Neural cell (in vitro differentiated cells): ENCODE data around the gene PLA1A. TPM values are rescaled to one million over a fixed set of nuclear protein-coding genes. Genes with fewer than 3 reads are reported as not detected.

Source experiments
- H2AFZ ChIP-seq: fragments of 200-600, 300-800 bp; sonication (generic), shearing (Covaris generic); 2 replicates; pipeline ENCODE4 v1.6.0; 2014; ENCODE audit warnings: low read depth, mild to moderate bottlenecking, antibody characterized with exemption, low read length, moderate library complexity
- H3F3A ChIP-seq: fragments of 200-600 bp; shearing (Covaris generic); 2 replicates; pipeline ENCODE4 v1.6.1; 2016; ENCODE audit warnings: mild to moderate bottlenecking, moderate library complexity, mixed read lengths, antibody characterized with exemption, low read length; ENCODE audit not compliant: insufficient read depth, poor library complexity, severe bottlenecking
- H3K27ac ChIP-seq: fragments of 200-600, 300-800 bp; sonication (generic), shearing (Covaris generic); 2 replicates; pipeline ENCODE4 v1.5.1; 2014; ENCODE audit warnings: mild to moderate bottlenecking, low read length, moderate library complexity
- H3K27me3 ChIP-seq: fragments of 300-800, 200-600 bp; sonication (generic), shearing (Covaris generic); 2 replicates; pipeline ENCODE4 v1.6.0; 2014; ENCODE audit warnings: mild to moderate bottlenecking, low read depth, low read length, moderate library complexity; ENCODE audit not compliant: insufficient read depth
- H3K36me3 ChIP-seq: fragments of 300-800, 200-600 bp; sonication (generic), shearing (Covaris generic); 2 replicates; pipeline ENCODE4 v1.5.1; 2014; ENCODE audit warnings: mild to moderate bottlenecking, antibody characterized with exemption, low read length, moderate library complexity; ENCODE audit not compliant: insufficient read depth
- H3K4me2 ChIP-seq: fragments of 300-800, 200-600 bp; sonication (generic), shearing (Covaris generic); 2 replicates; pipeline ENCODE4 v1.6.0; 2014; ENCODE audit warnings: mild to moderate bottlenecking, low read length
- H3K4me3 ChIP-seq: fragments of 300-800, 200-600 bp; sonication (generic), shearing (Covaris generic); 2 replicates; pipeline ENCODE4 v1.5.1; 2014; ENCODE audit warnings: mild to moderate bottlenecking, low read length, moderate library complexity
- H3K79me2 ChIP-seq: fragments of 200-600 bp; shearing (Covaris generic); replicated peaks from 2 replicates; pipeline ENCODE4 v1.6.0; 2014; ENCODE audit warnings: mild to moderate bottlenecking, low read length, moderate library complexity; ENCODE audit not compliant: insufficient read depth
- H3K9ac ChIP-seq: fragments of 300-800, 200-600 bp; sonication (generic), shearing (Covaris generic); 2 replicates; pipeline ENCODE4 v1.6.1; 2016; ENCODE audit warnings: mild to moderate bottlenecking, low read length, mixed read lengths
- H3K9me2 ChIP-seq: fragments of 200-600 bp; shearing (Covaris generic); 2 replicates; pipeline ENCODE4 v1.6.1; 2016; ENCODE audit warnings: mild to moderate bottlenecking, low read length, mixed read lengths; ENCODE audit not compliant: insufficient read depth
- H3K9me3 ChIP-seq: fragments of 200-600, 300-800 bp; sonication (generic), shearing (Covaris generic); 2 replicates; pipeline ENCODE4 v1.6.1; 2016; ENCODE audit warnings: mild to moderate bottlenecking, mixed run types, low read length, moderate library complexity, mixed read lengths
- H4K20me1 ChIP-seq: fragments of 200-600 bp; shearing (Covaris generic); 2 replicates; pipeline ENCODE4 v1.6.1; 2016; ENCODE audit warnings: mild to moderate bottlenecking, mixed run types; ENCODE audit not compliant: insufficient read depth
- EP300 ChIP-seq: fragments of 450-650 bp; conservative IDR thresholded peaks from 2 replicates; pipeline ENCODE4 v1.6.1; 2014; ENCODE audit warnings: antibody characterized with exemption, mild to moderate bottlenecking, moderate library complexity; ENCODE audit not compliant: poor library complexity, severe bottlenecking
- EZH2 ChIP-seq: fragments of 200-600, 300-800 bp; shearing (Covaris generic), sonication (generic); IDR thresholded peaks from 2 replicates; pipeline ENCODE4 v1.6.1; 2014; ENCODE audit warnings: antibody characterized with exemption, low read length, borderline replicate concordance, mild to moderate bottlenecking; ENCODE audit not compliant: insufficient read depth, poor library complexity, severe bottlenecking
- MXI1 ChIP-seq: fragments of 450-650 bp; conservative IDR thresholded peaks from 2 replicates; pipeline ENCODE4 v1.6.1; 2014; ENCODE audit warnings: antibody characterized with exemption, mild to moderate bottlenecking; ENCODE audit not compliant: poor library complexity, severe bottlenecking
- POLR2AphosphoS5 ChIP-seq: IDR thresholded peaks from 2 replicates; pipeline ENCODE4 v1.6.1; 2012
- RAD21 ChIP-seq: fragments of 450-650 bp; conservative IDR thresholded peaks from 2 replicates; pipeline ENCODE4 v1.6.1; 2014; ENCODE audit warnings: antibody characterized with exemption, mild to moderate bottlenecking, moderate library complexity
- SMC3 ChIP-seq: fragments of 450-650 bp; conservative IDR thresholded peaks from 2 replicates; pipeline ENCODE4 v1.6.1; 2014; ENCODE audit warnings: antibody characterized with exemption, mild to moderate bottlenecking, moderate library complexity; ENCODE audit not compliant: poor library complexity
- TAF1 ChIP-seq: IDR thresholded peaks from 2 replicates; pipeline ENCODE4 v1.6.1; 2012; ENCODE audit warnings: low read depth
- polyA plus RNA-seq: library from polyadenylated mRNA; depleted of rRNA; stranded (reverse); fragments of >200 nt; gene quantifications from 2 replicates; pipeline ENCODE4 v1.2.3, GENCODE V29; 2014
- TF ChIP-seq, protein P1 (sequence below): fragments of 450-650 bp; IDR thresholded peaks from 2 replicates; pipeline ENCODE4 v1.5.1; 2014; ENCODE audit warnings: antibody characterized with exemption, mild to moderate bottlenecking, moderate library complexity; ENCODE audit not compliant: poor library complexity, severe bottlenecking
- TF ChIP-seq, protein P2 (sequence below): IDR thresholded peaks from 2 replicates; pipeline ENCODE4 v1.6.1; 2012; ENCODE audit warnings: borderline replicate concordance

The PLA1A gene
- polyA plus RNA-seq, 1 donor from 2014 or later: not detected

DNA sequence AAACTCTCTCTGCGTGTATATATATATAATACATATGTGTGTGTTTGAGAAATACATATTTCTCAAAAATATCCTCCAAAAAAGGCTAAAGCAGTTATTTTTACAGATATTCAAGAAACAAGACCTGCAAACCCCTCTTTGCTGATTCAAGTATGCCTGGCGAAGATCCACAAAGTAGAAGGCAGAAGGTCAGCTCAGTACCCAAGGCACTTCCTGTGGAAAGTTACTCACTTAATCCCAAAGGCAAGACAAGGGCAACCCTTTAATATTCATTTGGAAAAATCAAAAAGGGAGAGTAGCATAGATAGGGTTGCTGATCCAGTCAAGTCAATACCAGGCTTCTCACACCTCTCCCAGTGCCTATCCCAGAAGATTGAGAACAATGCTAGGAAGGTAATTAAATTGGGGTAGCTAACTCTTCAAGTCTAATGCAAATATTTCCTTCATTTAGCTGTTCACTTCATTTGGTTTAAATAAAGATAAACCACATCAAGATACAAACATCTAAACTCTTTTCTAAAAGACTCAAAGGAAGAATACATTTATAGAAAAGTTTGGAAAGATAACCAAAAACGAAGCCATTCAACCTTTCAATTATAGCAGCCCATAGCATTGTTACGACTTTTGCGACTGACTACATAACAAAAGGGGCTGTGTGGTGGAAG lies 72.4 kb downstream of the PLA1A start (continued):
- TF ChIP-seq, protein P1, sequence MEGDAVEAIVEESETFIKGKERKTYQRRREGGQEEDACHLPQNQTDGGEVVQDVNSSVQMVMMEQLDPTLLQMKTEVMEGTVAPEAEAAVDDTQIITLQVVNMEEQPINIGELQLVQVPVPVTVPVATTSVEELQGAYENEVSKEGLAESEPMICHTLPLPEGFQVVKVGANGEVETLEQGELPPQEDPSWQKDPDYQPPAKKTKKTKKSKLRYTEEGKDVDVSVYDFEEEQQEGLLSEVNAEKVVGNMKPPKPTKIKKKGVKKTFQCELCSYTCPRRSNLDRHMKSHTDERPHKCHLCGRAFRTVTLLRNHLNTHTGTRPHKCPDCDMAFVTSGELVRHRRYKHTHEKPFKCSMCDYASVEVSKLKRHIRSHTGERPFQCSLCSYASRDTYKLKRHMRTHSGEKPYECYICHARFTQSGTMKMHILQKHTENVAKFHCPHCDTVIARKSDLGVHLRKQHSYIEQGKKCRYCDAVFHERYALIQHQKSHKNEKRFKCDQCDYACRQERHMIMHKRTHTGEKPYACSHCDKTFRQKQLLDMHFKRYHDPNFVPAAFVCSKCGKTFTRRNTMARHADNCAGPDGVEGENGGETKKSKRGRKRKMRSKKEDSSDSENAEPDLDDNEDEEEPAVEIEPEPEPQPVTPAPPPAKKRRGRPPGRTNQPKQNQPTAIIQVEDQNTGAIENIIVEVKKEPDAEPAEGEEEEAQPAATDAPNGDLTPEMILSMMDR: no peak

DNA sequence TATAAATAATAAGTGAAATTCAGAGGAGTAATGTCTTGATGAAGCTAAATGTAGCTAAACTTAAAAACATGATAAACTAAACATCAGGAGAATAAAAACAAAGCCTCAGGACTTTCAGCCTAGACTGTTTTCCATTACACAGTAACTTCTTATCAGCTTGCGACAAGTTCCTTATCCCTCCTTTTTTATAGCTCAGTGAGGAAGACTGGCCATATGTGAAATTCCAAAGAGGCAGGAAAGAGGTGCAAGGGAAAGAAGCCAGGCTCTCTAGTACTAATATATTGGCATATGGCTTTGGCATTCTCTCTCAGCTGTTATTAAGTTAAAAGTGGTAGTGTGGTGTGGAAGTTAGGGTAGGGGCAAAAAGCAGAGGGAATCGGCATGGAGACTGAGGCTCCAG lies 75.1 kb downstream of the PLA1A start:
- H3K4me2 ChIP-seq: no peak overlapping the region
- no peaks in the 10 kb centered on the region for H3K9me3 ChIP-seq
- H3K27me3 ChIP-seq: no peaks in the 10 kb centered on the region
- H3K27ac ChIP-seq: no peak overlapping the region
- no peaks in the 10 kb centered on the region for H4K20me1 ChIP-seq
- H2AFZ ChIP-seq: no peak overlapping the region
- H3K79me2 ChIP-seq: peaks cover 15% of the 10 kb centered on the region
- no peak overlapping the region for H3K9ac ChIP-seq
- no peak for TF ChIP-seq EZH2
- no peak for TF ChIP-seq TAF1
- no peak for TF ChIP-seq SMC3
- no peak for TF ChIP-seq RAD21
- no peak for TF ChIP-seq EP300
- TF ChIP-seq, protein P1: no peak
- TF ChIP-seq, protein P2, sequence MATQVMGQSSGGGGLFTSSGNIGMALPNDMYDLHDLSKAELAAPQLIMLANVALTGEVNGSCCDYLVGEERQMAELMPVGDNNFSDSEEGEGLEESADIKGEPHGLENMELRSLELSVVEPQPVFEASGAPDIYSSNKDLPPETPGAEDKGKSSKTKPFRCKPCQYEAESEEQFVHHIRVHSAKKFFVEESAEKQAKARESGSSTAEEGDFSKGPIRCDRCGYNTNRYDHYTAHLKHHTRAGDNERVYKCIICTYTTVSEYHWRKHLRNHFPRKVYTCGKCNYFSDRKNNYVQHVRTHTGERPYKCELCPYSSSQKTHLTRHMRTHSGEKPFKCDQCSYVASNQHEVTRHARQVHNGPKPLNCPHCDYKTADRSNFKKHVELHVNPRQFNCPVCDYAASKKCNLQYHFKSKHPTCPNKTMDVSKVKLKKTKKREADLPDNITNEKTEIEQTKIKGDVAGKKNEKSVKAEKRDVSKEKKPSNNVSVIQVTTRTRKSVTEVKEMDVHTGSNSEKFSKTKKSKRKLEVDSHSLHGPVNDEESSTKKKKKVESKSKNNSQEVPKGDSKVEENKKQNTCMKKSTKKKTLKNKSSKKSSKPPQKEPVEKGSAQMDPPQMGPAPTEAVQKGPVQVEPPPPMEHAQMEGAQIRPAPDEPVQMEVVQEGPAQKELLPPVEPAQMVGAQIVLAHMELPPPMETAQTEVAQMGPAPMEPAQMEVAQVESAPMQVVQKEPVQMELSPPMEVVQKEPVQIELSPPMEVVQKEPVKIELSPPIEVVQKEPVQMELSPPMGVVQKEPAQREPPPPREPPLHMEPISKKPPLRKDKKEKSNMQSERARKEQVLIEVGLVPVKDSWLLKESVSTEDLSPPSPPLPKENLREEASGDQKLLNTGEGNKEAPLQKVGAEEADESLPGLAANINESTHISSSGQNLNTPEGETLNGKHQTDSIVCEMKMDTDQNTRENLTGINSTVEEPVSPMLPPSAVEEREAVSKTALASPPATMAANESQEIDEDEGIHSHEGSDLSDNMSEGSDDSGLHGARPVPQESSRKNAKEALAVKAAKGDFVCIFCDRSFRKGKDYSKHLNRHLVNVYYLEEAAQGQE: no peak
- TF ChIP-seq POLR2AphosphoS5: no peak
- no peak for TF ChIP-seq MXI1
- no peaks in the 10 kb centered on the region for H3K36me3 ChIP-seq
- H3K9me2 ChIP-seq: no peaks in the 10 kb centered on the region
- H3F3A ChIP-seq: no peaks in the 10 kb centered on the region
- H3K4me3 ChIP-seq: no peak overlapping the region
